ENCODE measurements around the gene CAPZA1.
A peak's percentile ranks its signal among the peaks of the same experiment; 100 is the strongest.

Gene CAPZA1

DNA sequence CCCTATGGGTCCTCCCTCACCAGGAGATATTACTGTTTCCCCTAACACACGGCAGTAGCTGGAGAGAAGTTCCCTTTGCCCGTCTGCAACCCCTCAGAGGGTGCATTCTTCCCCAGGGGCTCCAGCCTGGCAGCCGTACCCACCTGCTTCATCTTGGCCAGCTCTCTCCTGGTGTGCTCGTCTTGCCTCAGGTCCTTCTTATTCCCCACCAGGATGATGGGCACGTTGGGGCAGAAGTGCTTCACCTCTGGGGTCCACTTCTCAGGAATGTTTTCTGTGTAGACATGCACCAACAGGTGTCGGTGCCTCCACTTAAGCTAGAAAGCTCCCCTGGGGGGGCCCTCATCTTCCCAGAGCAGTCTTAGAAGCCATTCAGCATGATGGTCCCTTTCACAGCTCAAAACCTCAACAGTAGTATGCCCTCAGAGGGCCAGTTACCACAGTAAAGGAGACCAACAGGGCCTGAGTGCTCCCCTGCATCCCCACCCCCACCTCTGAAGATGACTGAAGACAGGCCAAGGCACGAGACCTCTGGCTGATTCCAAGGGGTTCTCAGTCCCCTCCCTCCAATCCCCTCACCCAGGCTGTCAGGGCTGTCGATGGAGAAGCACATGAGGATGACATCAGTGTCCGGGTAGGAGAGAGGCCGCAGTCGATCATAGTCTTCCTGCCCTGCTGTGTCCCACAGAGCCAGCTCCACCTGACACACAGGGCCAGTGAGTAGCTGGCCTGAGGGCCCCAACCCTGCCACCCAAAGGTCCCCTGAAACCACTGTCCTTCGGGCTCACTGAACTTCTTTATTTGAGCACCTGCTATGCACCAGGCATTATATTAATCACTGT, 83.0 kb downstream of the CAPZA1 start:
- DNase-seq, result no peak

DNA sequence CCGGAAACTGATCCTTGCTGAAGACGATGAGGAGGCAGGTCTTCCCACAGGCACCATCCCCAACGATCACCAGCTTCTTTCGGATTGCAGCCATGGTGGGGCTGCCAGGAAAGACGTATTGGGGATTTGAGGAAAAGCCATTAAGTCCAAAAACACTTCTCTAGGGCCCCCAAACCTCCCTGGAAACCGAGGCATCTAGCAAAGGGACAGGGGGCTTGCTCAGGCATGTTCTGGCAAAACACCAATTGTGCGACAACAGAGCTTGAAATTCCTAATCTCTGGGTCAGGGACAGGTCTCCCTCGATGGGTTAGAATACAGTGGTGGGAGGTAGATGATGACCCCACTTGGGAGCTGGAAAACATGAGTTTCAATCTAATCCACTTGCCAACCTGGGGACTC, 84.1 kb downstream of the CAPZA1 start:
- DNase-seq, result no peak

DNA sequence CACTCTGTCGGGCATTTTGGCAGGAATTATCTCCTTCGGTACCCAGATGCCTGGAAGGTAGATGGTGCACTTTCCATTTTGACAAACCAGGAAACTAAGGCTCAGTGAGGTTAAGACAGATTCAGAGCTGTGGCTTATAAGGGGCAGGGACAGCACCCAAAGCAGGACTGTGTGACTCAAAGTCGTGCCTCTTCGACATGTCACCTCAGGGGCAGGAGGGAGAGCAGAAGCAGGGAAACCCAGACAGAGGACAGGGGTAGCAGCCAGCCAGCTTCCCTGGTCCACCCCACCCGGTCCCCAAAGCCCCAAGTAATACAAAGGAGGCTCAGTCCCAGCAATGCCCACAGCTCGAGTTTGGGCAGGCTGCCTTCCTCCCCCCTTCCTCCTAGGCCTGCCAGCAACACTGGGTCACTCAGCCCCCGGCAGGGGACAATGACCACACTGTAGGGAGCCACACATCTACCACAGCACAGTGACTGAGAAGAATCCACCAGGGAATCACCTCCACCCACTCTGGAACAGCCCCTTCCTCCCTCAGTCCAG, 84.8 kb downstream of the CAPZA1 start:
- no peak for DNase-seq

DNA sequence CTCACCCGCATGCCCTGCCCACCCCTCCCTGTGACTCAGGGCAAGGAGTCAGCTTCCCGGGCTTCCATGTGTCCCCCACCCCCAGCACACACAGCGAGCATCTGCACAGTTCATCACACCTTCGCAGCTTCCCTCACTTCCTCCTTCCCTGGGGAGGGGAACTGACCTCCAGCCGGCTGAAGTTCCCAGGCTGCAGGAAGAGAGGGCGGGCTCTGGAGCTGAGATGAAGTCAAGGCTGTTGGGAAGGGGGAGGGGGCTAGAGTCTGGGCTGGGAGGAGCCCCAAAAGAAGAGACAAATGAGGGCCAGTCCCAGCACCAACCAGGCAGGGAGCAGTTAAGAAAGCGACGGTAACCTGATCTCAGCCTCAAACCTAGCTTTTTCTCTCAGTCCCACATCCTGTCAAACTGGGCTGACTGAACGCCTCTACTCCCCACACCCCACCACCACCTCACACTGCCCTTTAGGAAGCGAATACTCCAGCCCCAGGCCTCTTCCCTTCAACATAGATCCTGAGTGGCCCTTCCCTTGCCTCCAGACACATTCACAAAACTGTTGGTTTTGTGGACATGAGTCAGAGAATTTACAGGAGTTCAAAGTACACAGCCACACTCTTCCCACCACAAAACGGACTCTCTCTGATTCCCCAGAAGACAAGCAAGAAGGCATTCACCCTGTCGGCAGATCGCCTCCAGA, 85.4 kb downstream of the CAPZA1 start:
- DNase-seq, result peak; percentile 82

DNA sequence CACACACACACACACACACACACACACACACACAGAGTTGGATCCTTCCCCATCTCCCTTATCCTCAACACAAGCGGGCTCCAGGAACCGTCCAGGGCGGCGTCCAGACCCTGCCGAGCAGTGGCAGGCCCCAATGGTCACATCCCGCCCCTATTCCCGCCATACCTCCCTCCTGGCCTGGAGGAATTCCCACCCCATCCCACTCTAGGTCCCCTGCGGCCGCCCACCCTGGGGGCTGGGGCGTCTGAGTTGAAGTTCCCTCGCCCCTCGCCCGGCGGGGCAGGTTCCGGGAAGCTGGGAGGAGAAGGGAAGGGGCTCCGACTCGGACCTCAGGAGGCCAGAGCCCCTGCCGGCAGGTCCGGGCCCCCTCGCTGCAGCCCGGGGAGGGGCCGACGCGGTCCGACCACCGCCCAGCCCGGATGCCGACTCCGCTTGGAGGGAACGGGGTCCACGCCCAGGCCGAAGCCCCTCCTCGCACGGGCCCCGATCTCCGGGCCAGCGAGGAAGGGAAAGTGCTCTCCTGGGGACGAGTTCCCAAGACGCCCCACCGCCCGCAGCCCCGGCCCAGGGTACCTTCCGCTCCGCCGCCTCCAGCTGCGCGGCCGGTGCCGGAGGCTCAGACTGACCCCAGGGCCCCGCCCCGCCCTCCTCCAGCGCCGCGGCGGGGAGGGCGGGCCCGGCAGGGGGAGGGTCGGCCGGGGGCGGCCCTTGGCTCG, 87.0 kb downstream of the CAPZA1 start, which contains the start of gene RHOC:
RHOC (minus strand) TSS at position 623 of the 716 bp plus-strand sequence. CDS start 3,328 bp downstream, outside the sequence.
- peak; percentile 73 for DNase-seq

DNA sequence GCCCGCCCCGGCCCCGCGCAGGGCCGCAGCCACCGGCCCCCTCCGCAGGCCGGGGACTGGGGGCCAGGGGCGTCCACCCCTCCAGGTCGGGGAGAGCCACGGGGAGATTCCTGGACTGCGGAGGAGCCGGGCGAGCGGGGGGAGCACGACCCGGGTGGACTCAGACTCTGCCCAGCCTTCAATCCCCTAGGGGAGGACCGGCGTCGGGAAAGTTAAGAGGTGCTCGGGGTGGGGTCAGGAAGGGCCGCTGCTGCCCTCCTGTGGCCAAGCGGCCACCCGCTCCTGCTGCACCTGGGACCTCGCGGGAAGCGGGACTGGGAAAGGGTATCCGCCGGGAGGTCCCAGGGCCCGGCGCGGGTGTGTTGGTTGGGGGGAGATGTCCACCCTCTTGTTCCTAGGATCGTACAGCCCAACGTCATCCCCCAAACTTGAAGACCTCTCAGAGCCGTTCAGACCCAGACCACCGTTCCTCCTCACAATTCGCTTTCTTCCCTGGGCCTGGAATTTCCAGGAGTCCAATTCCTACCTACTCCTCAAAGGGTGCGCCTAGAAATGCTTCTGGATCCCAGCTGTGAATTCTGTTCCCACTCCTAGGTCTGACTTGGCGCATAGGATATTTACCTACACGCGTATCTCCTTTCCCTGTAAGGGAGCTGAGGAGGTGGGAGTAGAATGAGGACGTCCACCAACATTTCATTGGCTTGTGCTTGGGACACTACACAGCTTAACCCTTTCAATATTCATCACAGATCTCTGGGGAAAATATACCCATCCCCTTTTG, 87.8 kb downstream of the CAPZA1 start:
- peak; percentile 91 for DNase-seq

DNA sequence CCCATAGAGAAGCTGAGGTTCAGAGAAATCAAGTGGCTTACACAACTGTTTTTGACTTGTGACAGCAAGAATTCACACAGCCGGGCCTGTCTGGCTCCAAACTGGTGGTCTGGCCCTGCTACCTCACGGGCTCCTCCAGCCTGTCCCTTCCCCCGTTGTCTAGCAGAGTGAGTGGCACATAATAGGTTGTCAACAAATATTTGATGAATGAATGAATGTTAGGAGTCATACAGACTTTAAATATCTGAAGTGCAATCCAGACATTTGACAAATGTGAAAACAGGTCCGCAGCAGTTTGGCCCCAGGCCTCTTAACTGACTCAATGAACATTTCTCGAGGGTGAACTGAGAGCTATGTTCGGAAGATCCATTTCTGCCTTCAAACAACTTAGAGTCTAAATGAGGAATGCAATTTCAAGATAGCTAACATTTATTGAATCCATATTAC, 88.4 kb downstream of the CAPZA1 start:
- no peak for DNase-seq

DNA sequence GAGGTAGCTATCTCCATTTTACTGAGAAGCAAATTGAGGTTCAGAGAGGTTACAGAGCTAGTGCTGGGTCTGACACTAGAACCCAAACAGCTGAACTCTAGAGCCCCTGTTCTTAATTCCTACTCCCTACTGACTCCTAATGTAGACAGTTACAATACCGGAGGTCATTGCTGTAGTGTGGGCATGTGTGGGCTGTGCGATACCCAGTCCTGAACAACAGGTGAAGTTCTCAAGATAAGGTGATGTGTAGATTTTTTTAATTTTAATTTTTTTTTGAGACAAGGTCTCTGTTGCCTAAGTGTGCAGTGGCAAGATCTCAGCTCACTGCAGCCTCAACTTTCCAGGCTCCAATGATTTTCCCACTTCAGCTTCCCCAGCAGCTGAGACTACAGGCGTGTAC, 88.9 kb downstream of the CAPZA1 start:
- no peak for DNase-seq

DNA sequence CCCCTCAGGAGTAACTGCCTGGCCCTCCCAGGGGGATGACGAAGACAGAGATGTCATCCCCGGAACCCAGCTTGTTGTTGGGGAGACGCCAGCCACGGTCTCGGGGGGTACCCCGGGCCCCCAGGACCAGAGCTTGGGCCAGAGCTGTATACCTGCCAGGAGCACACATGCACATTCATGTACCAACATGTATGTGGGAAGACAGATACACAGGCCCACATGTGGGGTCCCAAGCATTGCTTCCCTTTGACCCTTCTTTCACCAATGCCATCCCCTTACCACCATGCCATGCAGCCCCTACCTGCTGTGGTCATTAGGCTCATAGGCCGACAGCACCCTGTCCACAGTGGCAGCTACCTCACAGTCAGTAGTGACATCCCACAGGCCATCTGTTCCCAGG, 90.5 kb downstream of the CAPZA1 start:
- no peak for DNase-seq

DNA sequence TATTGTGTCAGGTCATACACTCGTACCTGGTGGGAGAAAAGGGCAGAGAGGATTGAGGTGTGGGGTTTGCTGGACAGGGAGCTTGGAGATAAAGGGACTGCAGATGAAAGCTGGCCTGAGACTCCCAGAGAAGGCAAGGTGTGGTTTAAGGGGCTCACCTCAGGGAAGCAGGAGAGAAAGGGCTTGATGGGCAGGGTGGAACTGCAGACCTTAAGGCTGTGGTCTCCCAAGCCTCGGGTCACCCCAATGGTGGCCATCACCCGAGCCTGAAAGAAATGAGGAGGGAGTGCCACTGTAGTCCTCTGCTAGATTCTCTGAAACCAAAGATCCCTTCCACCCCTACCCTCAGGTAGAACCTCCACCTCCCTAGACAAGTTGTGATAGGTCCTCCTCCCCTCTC, 91.0 kb downstream of the CAPZA1 start:
- no peak for DNase-seq

DNA sequence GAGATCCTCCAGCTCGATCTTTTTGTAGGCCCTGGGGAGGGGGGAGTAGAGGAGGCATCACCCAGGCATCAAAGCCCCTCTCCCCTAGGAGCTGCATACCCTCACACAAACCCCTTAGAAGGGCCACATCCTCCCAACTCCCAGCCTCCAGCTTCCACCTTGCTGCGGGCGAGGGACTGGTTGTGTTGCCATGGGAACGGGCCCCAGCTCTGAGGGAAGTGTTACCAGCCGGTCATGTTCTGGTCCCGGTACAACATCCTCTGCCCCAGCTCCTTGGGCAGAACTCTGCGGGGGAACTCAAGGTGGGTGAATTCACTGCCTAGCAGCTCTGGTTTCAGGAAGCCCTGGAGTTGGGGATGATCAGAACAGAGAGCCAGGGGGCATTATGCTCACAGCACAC, 91.4 kb downstream of the CAPZA1 start:
- DNase-seq, result no peak

DNA sequence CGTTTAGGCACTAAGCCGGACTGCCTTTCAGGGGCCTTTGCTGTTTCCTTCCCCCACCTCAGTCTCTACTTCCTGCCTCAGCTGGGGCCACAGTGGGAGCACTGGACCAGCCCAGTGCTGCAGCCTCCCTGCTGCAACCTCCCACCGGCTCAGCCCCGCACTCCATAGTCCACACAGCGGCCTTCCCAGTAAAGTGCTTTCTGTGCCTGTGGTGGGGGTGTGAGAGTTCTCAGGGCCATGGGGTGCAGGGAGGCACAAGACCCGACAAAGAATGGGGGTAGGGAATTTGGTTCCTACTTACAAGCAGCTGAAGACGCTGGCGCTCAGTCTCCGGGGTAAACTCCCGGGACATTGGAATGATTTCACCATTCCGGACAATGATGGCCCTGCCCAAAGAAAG, 92.0 kb downstream of the CAPZA1 start:
- DNase-seq, result no peak

DNA sequence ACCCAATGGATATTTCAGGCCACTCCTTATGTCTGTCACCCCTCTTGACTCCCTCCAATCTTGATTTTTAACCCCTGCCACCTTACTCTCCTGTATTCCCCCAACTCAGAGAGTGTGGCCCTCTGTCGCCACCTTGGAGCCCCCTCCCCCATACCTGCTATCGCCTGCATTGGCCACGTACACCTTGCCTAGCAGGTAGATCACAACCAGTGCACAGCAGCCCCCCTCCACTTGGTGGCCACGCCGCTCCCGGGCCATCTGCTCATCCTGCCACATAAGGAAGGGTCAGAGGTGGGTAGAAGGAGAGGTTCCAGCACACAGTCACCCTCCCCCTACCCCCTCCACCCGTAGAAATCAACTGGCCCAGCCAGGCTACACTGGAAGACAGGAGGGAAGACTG, 92.6 kb downstream of the CAPZA1 start:
- no peak for DNase-seq

DNA sequence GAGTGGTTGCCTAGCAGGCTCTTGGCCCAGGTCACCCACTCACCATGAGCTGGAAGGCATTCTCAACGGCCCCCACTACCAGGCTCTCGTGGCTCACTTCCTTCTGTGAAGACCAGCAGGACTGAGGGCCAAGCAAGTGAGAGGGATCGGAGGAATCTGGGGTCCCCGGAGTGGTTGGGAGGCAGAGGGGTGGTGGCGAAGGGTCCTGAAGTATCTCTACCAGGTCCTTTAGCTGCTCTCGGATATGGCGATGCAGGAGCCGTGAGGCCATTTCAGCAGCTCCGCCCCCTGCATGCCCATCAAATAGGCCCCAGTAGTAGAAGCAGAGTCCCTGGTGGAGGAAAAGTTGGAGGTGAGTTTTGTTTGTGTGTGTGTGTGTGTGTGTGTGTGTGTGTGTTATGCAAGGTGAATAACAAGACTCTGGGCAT, 93.1 kb downstream of the CAPZA1 start:
- no peak for DNase-seq

DNA sequence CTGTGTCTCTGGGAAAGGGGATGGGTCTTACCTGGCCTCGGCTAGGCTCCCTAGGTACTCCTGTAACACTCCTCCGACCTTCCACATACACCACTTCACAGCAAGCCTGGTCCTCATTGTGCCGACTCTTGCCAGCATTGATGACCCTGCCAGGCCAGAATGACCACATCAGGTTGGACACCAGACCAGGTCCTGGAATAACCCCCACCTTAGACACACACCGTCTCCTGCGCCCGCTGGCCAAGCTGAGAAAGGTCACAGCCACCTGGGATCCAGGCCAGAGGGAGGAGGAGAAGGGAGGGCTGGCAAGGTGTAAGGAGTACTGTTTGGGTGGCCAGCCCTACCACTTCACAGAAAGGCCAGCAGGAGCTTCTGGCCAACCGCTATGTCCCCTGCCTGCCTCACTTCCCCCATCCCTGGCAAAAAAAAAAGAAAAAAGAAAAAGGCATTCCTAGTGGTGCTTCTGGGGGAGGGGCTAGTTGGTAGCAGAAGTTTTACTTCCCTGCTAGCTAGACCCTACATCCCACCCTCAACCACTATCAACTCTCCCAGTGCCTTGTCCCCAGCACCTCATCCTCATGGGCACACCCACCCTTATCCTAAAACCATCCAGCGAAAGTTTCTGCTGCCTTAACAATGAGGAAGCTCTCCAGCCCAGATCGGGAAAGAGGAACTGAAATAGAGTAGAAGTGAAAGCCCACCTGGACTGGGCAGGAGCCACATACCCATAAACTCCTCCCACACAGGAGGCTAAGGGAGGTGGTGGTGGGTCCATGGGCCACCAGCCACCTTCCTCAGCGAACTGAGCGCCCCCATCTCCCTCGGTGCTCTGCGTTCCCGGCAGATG, 94.1 kb downstream of the CAPZA1 start:
- no peak for DNase-seq

DNA sequence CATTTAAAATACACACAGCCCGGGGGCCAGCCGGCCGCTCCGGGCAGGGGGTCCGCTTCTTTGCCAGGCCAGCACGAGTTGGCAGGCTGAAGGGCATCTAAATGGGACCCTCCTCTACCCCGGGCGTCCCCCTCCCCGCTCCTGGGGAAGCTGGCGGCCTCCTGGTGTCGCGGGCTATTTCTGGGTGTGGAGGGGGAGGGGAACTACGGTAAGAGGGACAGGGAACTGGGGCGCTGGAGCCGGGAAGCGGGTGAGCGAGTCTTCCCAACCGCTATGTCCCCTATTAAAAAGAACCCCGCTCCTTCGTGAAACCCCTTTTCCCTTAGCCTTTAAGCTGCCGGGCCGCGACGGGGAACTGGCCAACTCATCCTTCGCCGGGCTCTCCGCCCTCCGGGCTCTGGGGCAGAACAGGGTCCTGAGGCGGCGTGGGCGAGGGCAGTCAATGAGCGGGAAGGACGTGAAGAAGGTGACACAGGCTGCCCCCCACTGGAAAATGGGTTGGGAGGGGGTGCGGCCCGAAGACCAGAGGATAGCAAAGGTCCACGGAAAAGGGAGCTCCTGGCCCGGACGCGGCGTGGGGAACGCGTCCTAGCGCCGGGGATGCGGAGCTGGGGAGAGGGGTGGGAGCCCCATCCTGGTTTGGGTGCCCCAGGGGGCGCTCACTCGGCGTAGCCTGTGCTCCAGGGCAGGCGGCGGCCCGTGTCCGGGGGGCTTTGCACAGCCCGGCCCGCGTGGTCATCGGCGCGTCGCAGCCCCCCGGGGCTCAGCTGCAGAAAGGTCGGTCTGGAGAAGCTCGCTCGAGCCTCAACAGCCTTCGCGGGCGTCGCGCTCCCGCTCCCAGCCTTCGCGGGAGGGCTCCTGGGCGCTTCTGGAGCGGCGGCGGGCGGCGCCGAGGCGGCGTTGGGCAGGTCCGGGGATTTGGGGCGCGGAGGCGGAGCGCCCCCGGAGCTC, 95.0 kb downstream of the CAPZA1 start:
- DNase-seq, result no peak

DNA sequence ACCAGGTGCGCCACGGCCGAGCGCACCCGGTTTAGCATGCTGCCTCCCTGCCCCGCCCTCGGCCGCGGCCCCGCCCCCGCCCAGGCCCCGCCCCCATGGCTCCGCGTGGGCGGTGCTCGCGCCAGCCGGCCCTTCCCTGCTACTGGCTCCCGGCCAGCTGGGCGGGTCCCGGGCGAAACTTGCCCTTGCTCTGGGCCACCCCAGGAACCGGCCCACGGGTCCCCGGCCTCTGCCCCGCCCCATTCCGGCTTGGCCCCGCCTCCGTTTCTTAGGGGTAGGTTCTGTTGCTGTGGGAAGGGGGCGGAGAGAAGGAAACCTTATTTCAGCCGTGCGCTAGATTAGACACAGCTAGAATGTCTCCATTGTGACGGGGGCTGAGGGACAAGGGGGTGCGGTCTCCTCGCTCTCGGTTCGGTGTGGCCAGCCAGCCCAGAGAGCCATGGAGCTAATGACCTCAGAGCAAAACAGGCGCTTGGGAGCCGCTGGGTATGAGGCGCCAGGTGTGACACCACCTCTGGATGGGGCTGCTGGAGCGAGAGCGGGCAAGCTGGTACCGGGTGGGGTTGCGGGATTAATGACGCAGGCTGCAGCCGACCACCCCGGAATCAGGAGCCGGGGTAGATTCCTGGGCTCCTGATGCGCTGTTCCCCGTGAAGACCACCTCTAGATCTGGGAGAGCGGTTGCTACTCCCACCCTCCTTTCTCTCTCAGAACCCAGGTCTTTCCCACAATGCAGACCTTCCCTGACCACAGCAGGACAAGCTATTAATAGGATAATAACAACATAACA, 95.8 kb downstream of the CAPZA1 start, which contains the start of gene PPM1J:
PPM1J (minus strand) TSS at position 69 of the 790 bp plus-strand sequence; CDS start at position 38, 31 bp downstream.
- peak; percentile 92 for DNase-seq

DNA sequence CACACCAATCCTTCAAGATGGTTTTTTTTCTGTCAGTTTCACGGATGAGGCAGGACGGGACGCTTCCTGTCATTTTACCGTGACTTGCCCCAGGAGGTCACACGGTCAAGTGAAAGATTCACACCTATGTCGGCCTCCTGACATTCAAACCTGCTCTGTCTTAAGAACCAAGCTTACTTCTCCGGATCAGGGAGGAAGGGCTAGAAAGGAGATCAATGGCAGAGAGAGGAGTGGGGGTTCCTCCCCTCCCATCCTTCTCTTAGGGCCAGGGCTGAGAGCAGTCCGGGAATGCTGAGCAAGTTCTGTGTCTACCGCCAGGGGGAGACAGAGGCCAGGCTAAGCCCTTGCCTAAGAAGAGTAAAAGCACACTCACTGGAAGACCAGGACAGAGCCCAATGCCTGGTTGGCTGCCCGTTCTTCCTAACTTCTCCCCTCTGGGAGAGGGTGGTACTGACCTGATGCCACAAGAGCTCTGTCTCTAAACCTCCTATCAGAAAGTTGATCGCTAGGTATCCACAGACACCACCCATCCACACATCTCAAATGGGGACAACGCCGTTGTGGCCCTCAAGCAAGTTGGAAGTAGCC, 96.6 kb downstream of the CAPZA1 start:
- DNase-seq, result peak; percentile 88
